Measurements from ENCODE around the gene RHOU. TPM values are rescaled to one million over a fixed set of nuclear protein-coding genes. Genes with fewer than 3 reads are reported as not detected.

The RHOU gene
- total and polyA plus RNA-seq, 2 donors (not counting 3 experiments of a cell fraction or from before 2014, with no cell fraction given) = 0.04 to 0.40 TPM

DNA sequence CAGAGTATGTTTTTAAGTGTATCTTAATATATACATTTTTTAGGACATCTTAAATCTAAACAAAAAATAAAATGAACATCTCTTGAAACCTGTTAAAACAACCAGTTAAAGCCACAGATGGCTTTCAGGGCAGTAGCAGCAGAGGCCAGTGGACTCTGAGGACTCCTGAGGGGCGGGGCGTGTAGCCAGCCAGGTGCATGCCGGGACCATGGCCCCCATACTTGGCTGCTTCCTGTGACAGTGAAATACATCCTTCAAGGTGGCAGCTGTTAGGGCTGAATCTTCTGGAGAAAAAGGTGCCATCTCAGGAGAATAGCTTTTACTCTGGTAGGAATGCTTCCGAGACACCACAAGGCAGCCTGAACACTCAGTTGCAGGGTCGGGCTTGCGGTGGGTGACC, 9.6 kb downstream of the RHOU start:
- no peaks in the 10 kb centered on the region for H3K36me3 ChIP-seq (ENCODE audit: control insufficient read depth in 2 of 2, extremely low read depth in 1 of 2, insufficient read depth in 2 of 2, low read length in 2 of 2)
- peaks cover 0 to under 1% of the 10 kb centered on the region in 2 experiments for H3K27me3 ChIP-seq (ENCODE audit: control insufficient read depth in 2 of 2, insufficient read depth in 2 of 2, low read length in 2 of 2)
- H2AFZ ChIP-seq (ENCODE audit: low read depth, low read length) = no peak overlapping the region
- H3K9me3 ChIP-seq (replicated peaks; ENCODE audit: control insufficient read depth, insufficient read depth, low read length) = no peaks in the 10 kb centered on the region
- ChIA-PET POLR2A (no interaction called here), CTCF (no interaction called here)
- H3K9me1 ChIP-seq (replicated peaks; ENCODE audit: control insufficient read depth, extremely low read depth, insufficient read depth, low read length) = no peaks in the 10 kb centered on the region
- no peak for TF ChIP-seq EZH2 (IDR thresholded peaks at IDR 0.05; ENCODE audit: borderline replicate concordance, low read depth, low read length, severe bottlenecking)
- TF ChIP-seq FOS (IDR thresholded peaks at IDR 0.05; ENCODE audit: borderline replicate concordance, insufficient read depth, low read length) = no peak
- TF ChIP-seq GATA2 (IDR thresholded peaks at IDR 0.05; ENCODE audit: insufficient read depth, insufficient read length, low read depth, low read length) = no peak
- TF ChIP-seq, protein P1, sequence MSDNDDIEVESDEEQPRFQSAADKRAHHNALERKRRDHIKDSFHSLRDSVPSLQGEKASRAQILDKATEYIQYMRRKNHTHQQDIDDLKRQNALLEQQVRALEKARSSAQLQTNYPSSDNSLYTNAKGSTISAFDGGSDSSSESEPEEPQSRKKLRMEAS (IDR thresholded peaks at IDR 0.05; ENCODE audit: insufficient read depth, insufficient read length) = no peak
- TF ChIP-seq, protein P2, sequence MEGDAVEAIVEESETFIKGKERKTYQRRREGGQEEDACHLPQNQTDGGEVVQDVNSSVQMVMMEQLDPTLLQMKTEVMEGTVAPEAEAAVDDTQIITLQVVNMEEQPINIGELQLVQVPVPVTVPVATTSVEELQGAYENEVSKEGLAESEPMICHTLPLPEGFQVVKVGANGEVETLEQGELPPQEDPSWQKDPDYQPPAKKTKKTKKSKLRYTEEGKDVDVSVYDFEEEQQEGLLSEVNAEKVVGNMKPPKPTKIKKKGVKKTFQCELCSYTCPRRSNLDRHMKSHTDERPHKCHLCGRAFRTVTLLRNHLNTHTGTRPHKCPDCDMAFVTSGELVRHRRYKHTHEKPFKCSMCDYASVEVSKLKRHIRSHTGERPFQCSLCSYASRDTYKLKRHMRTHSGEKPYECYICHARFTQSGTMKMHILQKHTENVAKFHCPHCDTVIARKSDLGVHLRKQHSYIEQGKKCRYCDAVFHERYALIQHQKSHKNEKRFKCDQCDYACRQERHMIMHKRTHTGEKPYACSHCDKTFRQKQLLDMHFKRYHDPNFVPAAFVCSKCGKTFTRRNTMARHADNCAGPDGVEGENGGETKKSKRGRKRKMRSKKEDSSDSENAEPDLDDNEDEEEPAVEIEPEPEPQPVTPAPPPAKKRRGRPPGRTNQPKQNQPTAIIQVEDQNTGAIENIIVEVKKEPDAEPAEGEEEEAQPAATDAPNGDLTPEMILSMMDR (IDR thresholded peaks at IDR 0.05; ENCODE audit: extremely low read depth in 1 of 2, insufficient read depth in 1 of 2, low read depth in 1 of 2, low read length in 2 of 2) = no peak
- TF ChIP-seq MYC (IDR thresholded peaks at IDR 0.05; ENCODE audit: low read depth, low read length) = no peak
- TF ChIP-seq POLR2AphosphoS5 (IDR thresholded peaks at IDR 0.05; ENCODE audit: insufficient read depth, low read depth, low read length) = no peak
- no peak for TF ChIP-seq JUN (IDR thresholded peaks at IDR 0.05; ENCODE audit: borderline replicate concordance, insufficient read depth, insufficient read length, low read depth)
- no peak for TF ChIP-seq POLR2A (IDR thresholded peaks at IDR 0.05; ENCODE audit: low read depth, low read length)
- H3K9ac ChIP-seq (replicated peaks; ENCODE audit: extremely low read depth, insufficient read depth, low read length) = no peak overlapping the region
- no TSS peak for BruUV-seq (replicated peaks)
- FAIRE-seq (no peak), DNase-seq (ENCODE audit: low read depth, low spot score) (no peak)
- no peaks in the 10 kb centered on the region for H3K4me1 ChIP-seq (ENCODE audit: control insufficient read depth, extremely low read depth, insufficient read depth, low read length)
- no peak overlapping the region for H3K4me3 ChIP-seq (replicated peaks in 1 of 3; ENCODE audit: insufficient read depth in 1 of 3, low read depth in 1 of 3, low read length in 3 of 3)
- H4K20me1 ChIP-seq (replicated peaks; ENCODE audit: control insufficient read depth, extremely low read depth, insufficient read depth, low read length) = no peaks in the 10 kb centered on the region
- no peak overlapping the region for H3K27ac ChIP-seq (ENCODE audit: insufficient read depth, low read depth, low read length)
- intact Hi-C loops (cut with micrococcal nuclease) = no loop called here
- H3K79me2 ChIP-seq (ENCODE audit: control insufficient read depth, insufficient read depth, low read length) = no peaks in the 10 kb centered on the region
- no peak overlapping the region for H3K4me2 ChIP-seq (ENCODE audit: insufficient read depth, low read length)
- dilution Hi-C loops (cut with MboI; ENCODE audit: extremely low pct_ligation_motif_present, low sequenced_read_pairs) = no loop called here

All from endothelial cell of umbilical vein (primary cell).